ENCODE data around the gene MDH2. TPM values are rescaled to one million over a fixed set of nuclear protein-coding genes. Genes with fewer than 3 reads are reported as not detected.
"Not testable (repeated sequence)": the region's sequence is repeated elsewhere in the genome, so short reads cannot be mapped to it uniquely, and the experiment has no call there.

MDH2 gene, protein sequence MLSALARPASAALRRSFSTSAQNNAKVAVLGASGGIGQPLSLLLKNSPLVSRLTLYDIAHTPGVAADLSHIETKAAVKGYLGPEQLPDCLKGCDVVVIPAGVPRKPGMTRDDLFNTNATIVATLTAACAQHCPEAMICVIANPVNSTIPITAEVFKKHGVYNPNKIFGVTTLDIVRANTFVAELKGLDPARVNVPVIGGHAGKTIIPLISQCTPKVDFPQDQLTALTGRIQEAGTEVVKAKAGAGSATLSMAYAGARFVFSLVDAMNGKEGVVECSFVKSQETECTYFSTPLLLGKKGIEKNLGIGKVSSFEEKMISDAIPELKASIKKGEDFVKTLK
- 128 TPM for total RNA-seq
- long read RNA-seq, transcript MDH2-201 (9 exons, 2,209 nt) = major isoform, 300 of 327 reads
- long read RNA-seq, partial matches to known transcripts = 17 of 327 reads
- long read RNA-seq, other reads (novel, unspliced or antisense) = 5 of 327 reads

- peak; percentile 98 for DNase-seq (ENCODE audit: low spot score)
These were observed at the start of gene MDH2, which contains the start of gene STYXL1 for GRCh38 chr7:76047811-76048667. Gene MDH2, plus strand, starts transcription at chr7:76048106. Its CDS starts 55 bp downstream, at chr7:76048161. Gene STYXL1, minus strand, starts transcription at chr7:76048000. Its CDS starts 17,477 bp downstream, at chr7:76030523.

DNA sequence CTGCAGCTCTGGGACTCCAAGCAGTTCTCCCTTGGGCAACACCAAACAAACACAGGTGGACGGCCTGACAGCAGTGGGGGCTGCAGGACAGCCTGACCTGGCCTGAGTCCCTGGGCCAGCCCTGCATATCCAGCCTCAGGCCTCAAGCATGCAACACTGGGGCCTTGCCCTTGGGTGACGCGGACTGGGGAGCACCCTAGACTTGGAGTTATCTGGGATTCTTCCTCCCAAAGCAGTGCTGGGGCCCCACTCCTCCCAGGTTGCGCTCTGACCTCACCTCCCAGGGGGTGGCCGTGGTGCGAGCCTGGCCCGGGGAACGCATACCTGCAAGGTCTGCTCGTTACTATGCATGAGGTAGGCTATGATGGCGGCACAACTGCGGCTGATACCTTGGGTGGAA is 47.3 kb upstream of the MDH2 start:
- DNase-seq (ENCODE audit: low spot score) = no peak

GRCh38 chr7:76002139-76002538 is 45.8 kb upstream of the MDH2 start:
- no peak for DNase-seq (ENCODE audit: low spot score)

- DNase-seq (ENCODE audit: low spot score) = no peak
These were observed 45.1 kb upstream of the MDH2 start for GRCh38 chr7:76002822-76003221.

- DNase-seq (ENCODE audit: low spot score) = no peak
These were observed 44.6 kb upstream of the MDH2 start for GRCh38 chr7:76003351-76003750.

GRCh38 chr7:76005004-76005403 is 42.9 kb upstream of the MDH2 start:
- not testable (repeated sequence) for DNase-seq (ENCODE audit: low spot score)

DNA sequence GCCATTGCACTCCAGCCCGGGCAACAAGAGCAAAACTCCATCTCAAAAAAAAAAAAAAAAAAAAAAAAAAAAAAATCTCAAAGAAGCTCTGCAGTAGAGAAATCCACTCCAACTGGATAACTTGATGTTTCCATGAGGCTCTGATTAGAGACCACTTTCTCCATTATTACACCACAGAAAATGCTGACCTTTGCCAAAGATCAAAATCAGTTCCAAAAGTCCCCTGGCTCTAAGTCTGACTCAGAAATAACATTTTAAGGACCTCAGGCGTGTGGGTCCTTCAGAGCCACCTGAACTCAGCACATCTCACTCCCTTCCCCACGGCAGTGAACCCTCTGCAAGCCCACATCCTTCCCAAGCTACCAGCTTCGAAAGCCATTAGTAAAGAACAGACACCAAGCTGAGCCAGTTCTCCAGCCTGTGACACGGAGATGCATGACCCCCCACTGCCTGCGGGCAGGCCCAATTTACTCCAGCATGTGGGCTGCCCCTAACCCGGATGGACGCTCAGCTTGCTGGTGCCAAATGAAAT is 39.7 kb upstream of the MDH2 start:
- no peak for DNase-seq (ENCODE audit: low spot score)

GRCh38 chr7:76009672-76010600 is 38.0 kb upstream of the MDH2 start:
- no peak for DNase-seq (ENCODE audit: low spot score)

DNA sequence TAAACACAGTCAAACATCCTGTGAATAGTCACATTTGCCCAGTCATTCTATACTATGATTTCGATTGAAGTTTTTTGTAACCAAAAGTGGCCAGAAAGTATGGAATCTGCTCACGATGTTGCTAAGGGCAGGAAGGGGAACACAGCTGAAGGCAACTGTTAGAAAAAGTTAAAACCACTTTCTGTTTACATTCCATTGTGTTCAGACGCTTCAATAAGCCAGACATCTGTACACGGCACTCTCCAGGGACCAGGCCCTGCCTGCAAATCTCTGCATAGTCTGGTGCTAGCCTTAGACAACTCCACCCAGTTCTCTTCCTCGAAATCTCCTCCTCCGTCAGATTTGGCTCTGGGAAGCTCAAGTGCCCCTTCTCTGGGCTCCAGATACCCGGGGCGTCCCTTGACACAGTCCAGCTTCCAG is 36.5 kb upstream of the MDH2 start:
- no peak for DNase-seq (ENCODE audit: low spot score)

GRCh38 chr7:76016191-76016947 is 31.5 kb upstream of the MDH2 start:
- no peak for DNase-seq (ENCODE audit: low spot score)

GRCh38 chr7:76018520-76018919 is 29.4 kb upstream of the MDH2 start:
- not testable (repeated sequence) for DNase-seq (ENCODE audit: low spot score)

DNA sequence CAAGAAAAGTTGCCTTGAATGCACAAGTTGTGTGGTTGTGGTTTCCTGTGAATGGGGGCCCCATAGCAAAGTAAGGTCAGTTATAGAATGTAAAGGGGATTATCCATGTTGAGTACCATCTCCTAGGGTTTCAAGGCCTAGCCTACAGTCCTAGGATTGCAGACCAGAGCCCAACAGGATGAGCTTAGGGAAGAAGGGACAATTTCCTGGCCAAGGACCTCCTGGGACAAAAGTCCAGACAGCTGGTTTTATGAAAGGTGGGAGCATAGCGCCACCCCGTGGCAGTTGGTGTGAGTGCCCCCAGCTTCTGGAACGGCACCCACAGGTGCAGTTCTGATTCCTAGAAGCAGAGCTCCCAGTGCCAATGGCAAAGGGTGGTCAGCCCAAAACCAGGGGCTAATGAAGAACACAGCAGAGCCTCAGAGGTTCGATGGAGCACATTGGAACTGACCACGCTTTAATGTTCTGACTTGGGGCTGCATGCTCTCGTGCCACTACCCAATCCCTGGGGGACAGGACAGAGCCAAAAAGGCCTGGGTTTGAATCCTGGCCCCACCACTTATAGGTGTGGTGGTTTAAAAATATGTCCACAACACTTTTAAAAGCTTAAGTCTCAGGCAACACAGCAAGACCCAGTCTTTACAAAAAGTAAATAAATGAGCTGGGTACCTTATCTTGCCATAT is 27.7 kb upstream of the MDH2 start:
- peak; percentile 92 for DNase-seq (ENCODE audit: low spot score)

- no peak for DNase-seq (ENCODE audit: low spot score)
These were observed 25.7 kb upstream of the MDH2 start for GRCh38 chr7:76022026-76022780.

DNA sequence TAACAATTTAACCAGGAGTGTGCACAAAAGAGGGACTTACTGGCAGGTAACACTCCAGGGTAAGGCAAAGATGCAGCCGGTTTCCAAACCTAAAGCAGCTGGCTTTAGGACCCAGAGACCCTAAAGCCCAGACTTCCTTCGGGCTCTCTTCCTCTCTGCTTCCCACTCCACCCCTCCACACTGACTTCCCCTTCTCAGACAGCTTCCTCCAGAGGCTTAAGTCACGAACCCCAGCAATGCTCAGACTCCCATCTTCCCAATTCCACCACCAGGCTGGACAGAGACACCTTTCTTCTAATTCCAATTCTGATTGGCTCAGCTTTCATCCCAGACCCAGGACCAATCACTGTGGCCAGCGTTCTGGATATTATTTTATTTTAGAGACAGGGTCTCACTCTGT is 24.9 kb upstream of the MDH2 start:
- no peak for DNase-seq (ENCODE audit: low spot score)

- DNase-seq (ENCODE audit: low spot score) = not testable (repeated sequence)
These were observed 18.2 kb upstream of the MDH2 start for GRCh38 chr7:76029682-76030081.

GRCh38 chr7:76031964-76032363 is 15.9 kb upstream of the MDH2 start:
- DNase-seq (ENCODE audit: low spot score) = no peak

DNA sequence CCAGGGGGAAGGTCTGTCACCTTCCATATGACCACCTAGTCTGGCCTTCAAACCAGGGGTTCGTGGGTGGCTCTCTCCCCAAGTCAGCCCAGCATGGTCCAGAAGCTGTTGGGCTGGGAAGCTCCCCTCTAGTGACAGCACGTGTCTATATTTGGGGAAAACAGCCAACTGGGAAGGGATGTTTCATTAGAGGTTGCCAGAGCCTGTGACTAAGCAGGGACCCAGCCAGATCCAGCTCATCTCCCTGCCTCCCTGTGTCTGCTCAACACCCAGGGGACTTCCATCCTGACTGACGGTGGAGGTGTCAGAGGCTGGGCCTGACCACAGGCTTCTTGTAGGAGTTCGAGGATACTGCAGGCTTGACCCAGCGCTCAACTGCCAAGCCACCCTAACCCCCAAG is 10.6 kb upstream of the MDH2 start:
- no peak for DNase-seq (ENCODE audit: low spot score)

- DNase-seq (ENCODE audit: low spot score) = no peak
These were observed 7.8 kb upstream of the MDH2 start for GRCh38 chr7:76040126-76040525.

Measured in mesenteric fat pad (tissue), 1 donor.